Left ventricle myocardium inferior (tissue), 1 donor: ENCODE measurements around the gene SSPN. TPM values are rescaled to one million over a fixed set of nuclear protein-coding genes. Genes with fewer than 3 reads are reported as not detected.

ENCODE experiments used
- DNase-seq: peaks from one replicate; pipeline ENCODE4 v3.0.0-alpha.2; 2020
- H3K27ac ChIP-seq: fragments of 200-600 bp; replicated peaks from 2 replicates; pipeline ENCODE4 v1.8.0; 2021
- H3K27me3 ChIP-seq: fragments of 200-600 bp; 2 replicates; pipeline ENCODE4 v1.8.0; 2021; ENCODE audit warnings: low read depth
- H3K36me3 ChIP-seq: fragments of 200-600 bp; 2 replicates; pipeline ENCODE4 v1.8.0; 2021
- H3K4me1 ChIP-seq: fragments of 200-600 bp; 2 replicates; pipeline ENCODE4 v1.8.0; 2021
- H3K4me3 ChIP-seq: fragments of 200-600 bp; 2 replicates; pipeline ENCODE4 v1.8.0; 2021; ENCODE audit warnings: mild to moderate bottlenecking, moderate library complexity
- H3K9me3 ChIP-seq: fragments of 200-600 bp; replicated peaks from 2 replicates; pipeline ENCODE4 v1.8.0; 2021
- intact Hi-C: fragments of 100-400 bp; cut with micrococcal nuclease; formaldehyde crosslinking; loops from one replicate; pipeline ENCODE4 v1.11.0; 2022
- total RNA-seq: library from RNA; stranded (reverse); fragmentation: NEBNext Ultra II Directional; extraction: Animal tissue kit (Norgen Biotek cat#: 25700); gene quantifications from one replicate; pipeline ENCODE4 v1.2.1, GENCODE V29; 2021
- TF ChIP-seq, protein P1 (sequence below): fragments of 200-600 bp; IDR thresholded peaks from 2 replicates; pipeline ENCODE4 v1.8.0; 2021; ENCODE audit warnings: antibody characterized with exemption, mild to moderate bottlenecking, borderline replicate concordance
- donor health status: DM: no; HTN: yes; CAD: no; lungs with severe emphysema.

The SSPN gene
- total RNA-seq, 1 donor from 2014 or later: 67.4 TPM

DNA sequence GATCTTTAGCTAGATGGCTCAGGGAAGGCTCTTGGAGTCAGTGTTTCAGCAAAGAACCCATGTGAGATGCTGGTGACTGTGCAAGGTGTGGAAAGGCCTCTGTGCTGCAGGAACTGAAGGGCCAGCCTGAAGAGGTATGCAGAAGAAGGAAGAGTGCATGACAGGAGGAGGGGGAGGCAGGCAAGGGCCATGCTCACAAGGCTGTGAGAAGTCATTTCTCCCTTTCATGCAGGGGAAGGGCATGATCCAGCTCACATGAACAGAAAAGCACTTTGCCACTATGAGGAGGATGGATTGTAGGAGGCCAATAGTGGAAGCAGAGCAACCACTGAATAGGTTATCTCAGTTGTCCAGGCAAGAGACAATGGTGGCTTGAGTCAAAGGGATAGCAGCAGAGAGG, 83.7 kb downstream of the SSPN start:
- TF ChIP-seq, protein P1, sequence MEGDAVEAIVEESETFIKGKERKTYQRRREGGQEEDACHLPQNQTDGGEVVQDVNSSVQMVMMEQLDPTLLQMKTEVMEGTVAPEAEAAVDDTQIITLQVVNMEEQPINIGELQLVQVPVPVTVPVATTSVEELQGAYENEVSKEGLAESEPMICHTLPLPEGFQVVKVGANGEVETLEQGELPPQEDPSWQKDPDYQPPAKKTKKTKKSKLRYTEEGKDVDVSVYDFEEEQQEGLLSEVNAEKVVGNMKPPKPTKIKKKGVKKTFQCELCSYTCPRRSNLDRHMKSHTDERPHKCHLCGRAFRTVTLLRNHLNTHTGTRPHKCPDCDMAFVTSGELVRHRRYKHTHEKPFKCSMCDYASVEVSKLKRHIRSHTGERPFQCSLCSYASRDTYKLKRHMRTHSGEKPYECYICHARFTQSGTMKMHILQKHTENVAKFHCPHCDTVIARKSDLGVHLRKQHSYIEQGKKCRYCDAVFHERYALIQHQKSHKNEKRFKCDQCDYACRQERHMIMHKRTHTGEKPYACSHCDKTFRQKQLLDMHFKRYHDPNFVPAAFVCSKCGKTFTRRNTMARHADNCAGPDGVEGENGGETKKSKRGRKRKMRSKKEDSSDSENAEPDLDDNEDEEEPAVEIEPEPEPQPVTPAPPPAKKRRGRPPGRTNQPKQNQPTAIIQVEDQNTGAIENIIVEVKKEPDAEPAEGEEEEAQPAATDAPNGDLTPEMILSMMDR: no peak
- intact Hi-C loops: no loop called here
- no peak for DNase-seq
- no peak overlapping the region for H3K27ac ChIP-seq
- peaks cover 25% of the 10 kb centered on the region for H3K4me1 ChIP-seq
- no peaks in the 10 kb centered on the region for H3K27me3 ChIP-seq
- H3K36me3 ChIP-seq: no peaks in the 10 kb centered on the region
- H3K9me3 ChIP-seq: no peaks in the 10 kb centered on the region
- no peak overlapping the region for H3K4me3 ChIP-seq

DNA sequence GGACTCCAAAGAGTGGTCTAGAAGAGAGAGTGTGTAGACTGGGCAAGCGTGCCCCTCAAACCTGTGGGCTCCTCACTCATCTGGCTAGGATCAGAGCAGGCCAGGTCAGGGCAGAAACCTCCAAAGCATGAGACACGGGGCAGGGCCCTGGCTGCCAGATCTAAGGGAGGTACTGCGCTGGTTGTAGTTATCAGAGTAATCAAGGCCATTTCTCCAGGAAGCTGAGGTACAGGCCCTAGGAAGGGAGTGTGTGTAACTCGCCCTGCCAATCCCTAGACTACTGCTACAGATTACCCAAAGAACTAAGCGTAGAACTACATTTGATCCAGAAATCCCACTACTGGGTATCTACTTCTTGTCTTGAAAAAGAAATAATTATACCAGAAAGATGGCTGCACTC, 84.5 kb downstream of the SSPN start:
- Histone ChIP-seq H3K4me1 (peaks cover 17% of the 10 kb centered on the region), H3K9me3 (no peaks in the 10 kb centered on the region), H3K4me3 (no peak overlapping the region), H3K27me3 (no peaks in the 10 kb centered on the region), H3K36me3 (no peaks in the 10 kb centered on the region), H3K27ac (no peak overlapping the region)
- TF ChIP-seq, protein P1: no peak
- intact Hi-C loops: no loop called here
- DNase-seq: no peak

DNA sequence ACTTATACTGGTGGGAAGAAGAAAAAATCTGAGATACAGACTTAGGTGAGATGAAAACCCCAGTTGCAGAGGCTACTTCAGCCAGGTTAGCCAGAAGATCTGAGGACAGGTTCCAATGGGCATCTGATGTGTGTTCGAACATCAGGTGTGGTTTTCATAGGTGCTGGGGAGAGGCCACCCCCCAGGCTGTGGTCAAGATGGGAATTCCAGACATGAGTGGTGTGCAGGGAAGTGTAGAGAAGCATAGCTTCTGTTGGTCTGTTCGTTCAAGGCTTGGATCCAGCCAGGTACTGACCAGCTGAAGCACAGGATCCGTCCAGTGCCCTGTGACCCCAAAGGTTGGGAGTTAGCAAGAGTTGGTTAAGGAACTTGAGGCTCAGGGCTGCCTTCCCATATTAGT, 85.5 kb downstream of the SSPN start:
- H3K27me3 ChIP-seq: no peaks in the 10 kb centered on the region
- H3K4me1 ChIP-seq: peaks cover 9% of the 10 kb centered on the region
- TF ChIP-seq, protein P1: no peak
- H3K4me3 ChIP-seq: no peak overlapping the region
- DNase-seq: no peak
- H3K36me3 ChIP-seq: no peaks in the 10 kb centered on the region
- peaks cover 5% of the 10 kb centered on the region for H3K9me3 ChIP-seq
- intact Hi-C loops: no loop called here
- H3K27ac ChIP-seq: no peak overlapping the region

DNA sequence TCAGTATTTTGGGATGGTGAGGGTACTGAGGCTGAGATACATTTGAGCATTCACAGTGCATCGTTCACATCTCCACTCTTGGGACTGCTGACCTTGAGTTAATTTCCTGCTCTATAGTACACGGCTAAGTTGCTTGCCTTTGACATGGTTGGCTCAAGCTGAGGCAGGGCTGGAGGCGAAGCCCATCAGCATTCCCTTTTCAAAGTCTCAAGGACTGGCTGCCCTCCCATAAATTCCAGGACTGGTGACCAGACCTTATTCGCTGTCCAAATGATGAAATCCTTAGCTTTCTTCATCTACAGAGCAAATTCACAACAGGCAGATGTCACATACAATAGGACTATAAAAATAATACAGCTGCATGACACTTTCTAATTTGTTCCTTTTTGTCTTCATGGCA, 85.9 kb downstream of the SSPN start:
- H3K4me3 ChIP-seq: no peak overlapping the region
- peaks cover 8% of the 10 kb centered on the region for H3K9me3 ChIP-seq
- no peaks in the 10 kb centered on the region for H3K36me3 ChIP-seq
- no peaks in the 10 kb centered on the region for H3K27me3 ChIP-seq
- no peak overlapping the region for H3K27ac ChIP-seq
- intact Hi-C loops: no loop called here
- H3K4me1 ChIP-seq: peaks cover 9% of the 10 kb centered on the region
- TF ChIP-seq, protein P1: no peak
- DNase-seq: no peak

DNA sequence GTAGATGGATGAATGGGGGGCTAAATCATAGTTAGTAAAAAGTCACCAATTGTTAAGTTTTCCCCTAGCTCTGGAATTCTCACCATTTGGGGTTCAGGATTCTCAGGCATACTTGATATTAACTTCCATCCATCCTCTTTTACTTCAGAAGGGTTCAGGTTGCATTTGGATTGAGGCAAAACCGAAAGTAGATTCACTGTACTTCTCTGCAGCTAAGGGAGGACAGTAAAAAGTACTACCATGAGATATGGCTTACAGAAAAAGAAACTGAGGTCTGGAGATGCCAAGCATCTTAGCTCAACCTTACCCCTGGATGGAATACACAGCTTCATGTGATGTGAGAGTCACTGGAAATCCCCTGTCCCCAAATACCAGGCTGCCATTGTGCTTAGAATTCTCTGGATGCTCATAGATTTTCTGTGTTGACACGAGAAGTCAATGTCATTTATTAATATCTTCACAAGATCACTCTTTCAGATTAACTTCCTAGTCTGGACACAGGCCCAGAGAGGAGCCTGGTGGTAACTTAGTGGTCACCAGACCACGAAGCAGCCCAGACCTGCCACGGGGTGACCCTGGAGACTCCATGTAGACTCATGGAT, 87.1 kb downstream of the SSPN start:
- H3K27ac ChIP-seq: no peak overlapping the region
- no peak for DNase-seq
- H3K4me1 ChIP-seq: peaks cover 11% of the 10 kb centered on the region
- H3K36me3 ChIP-seq: no peaks in the 10 kb centered on the region
- peaks cover 8% of the 10 kb centered on the region for H3K9me3 ChIP-seq
- no peaks in the 10 kb centered on the region for H3K27me3 ChIP-seq
- TF ChIP-seq, protein P1: no peak
- no peak overlapping the region for H3K4me3 ChIP-seq
- intact Hi-C loops: no loop called here
